Smooth muscle cell of the umbilical artery (primary cell): Measurements from ENCODE around the gene JAKMIP2. TPM values are rescaled to one million over a fixed set of nuclear protein-coding genes. Genes with fewer than 3 reads are reported as not detected.

ENCODE experiments used
- total RNA-seq: library from RNA; depleted of rRNA; stranded (reverse); fragments of >200 nt; gene quantifications from 2 replicates; pipeline ENCODE4 v1.2.3, GENCODE V29; 2014

JAKMIP2 gene
- total RNA-seq, result 2.1 and 5.9 TPM in 2 replicates

DNA sequence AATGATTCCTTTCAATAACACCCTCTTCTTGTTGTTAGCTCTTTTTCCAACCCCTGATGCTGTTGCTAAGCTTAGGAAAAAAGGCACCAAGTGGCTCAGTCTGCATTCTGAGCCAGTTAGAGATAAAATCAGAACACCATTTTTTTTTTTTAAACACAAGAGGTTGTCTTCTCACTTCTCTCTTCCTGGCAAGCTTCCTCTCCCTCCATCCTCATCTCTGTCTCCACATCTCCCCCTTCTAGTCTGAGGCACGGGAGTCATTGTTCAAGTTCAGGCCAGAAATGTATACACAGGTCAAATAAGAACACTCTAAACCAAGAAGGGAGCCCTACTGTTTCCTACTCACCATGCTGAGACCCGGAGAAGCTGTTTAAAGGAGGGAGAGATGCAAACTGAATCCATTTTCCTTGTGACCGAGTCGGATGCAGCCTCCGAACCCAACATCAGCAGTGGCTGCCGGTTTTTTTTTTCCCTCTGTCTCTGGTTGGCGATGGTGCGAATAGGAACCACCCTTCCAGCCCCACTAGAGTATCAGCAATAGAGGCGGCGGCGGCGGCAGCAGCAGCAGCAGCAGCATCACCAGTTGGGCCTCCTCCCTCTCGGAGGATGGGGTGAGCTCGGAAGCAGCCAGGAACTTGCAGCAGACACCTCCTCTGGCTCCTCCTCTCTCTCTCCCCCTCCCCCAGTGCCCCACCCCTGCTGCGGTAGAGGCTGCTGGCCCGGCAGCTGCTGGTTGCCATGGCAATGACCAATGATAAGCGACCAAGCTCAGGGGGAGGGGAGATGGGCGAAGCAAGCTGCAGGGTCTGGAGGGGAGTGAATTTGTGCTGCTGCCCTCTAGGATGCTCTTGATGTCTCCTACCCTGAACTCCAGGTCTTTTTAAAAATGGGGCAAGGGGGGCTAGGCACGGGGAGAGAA lies at the start of gene JAKMIP2:
Gene JAKMIP2, minus strand, starts transcription at position 619 of the 919 bp plus-strand sequence. CDS start 110,922 bp downstream, outside the sequence.

DNA sequence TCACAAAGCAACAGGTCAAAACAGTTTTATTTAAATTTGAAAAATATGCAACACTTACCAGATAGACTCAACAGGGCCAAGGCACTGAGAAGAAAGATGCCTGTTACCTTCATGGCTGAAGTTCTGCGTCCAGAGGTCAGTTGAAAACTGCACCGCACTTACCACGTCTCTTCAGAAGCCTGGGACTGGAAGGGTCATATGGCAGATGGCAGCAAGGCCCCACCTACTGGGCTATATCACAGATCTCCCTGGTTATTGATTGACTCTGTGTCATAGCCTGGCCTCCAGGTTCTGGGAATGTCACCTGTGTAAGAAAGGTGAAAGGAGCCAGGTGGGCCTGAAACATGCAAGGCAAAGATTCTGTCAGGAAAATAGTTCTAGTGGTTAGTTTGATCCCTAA lies 48.9 kb upstream of the JAKMIP2 start, which contains the start of gene SPINK1:
Gene SPINK1, minus strand, starts transcription at position 207 of the 400 bp plus-strand sequence. Its CDS starts 94 bp downstream, at position 113.

Other genes starting within 250 kb of the JAKMIP2 start
- 0.23 and 0.59 TPM in 2 replicates for gene SPINK1, start 48.9 kb upstream of the JAKMIP2 start, total RNA-seq
- gene SCGB3A2, start 96.0 kb upstream of the JAKMIP2 start, total RNA-seq, result not detected in 2 replicates
- 16.0 and 16.8 TPM in 2 replicates for gene C5orf46, start 123.8 kb upstream of the JAKMIP2 start, total RNA-seq